GM19467 (cell line): ENCODE measurements around the gene GPX3.

Experiments used
- ATAC-seq: cut with Tn5 transposase; IDR thresholded peaks from one replicate; pipeline ENCODE4 v1.9.1; 2021; ENCODE audit warnings: mild to moderate bottlenecking, moderate library complexity; ENCODE audit not compliant: unreplicated experiment

The GPX3 gene

GRCh38 chr5:151056379-151057325 is 36.3 kb downstream of the GPX3 start:
- ATAC-seq = no peak

GRCh38 chr5:151058301-151058700 is 37.9 kb downstream of the GPX3 start:
- no peak for ATAC-seq

- ATAC-seq = no peak
Observed at GRCh38 chr5:151058891-151059489, 38.6 kb downstream of the GPX3 start.

- ATAC-seq = no peak
Observed at GRCh38 chr5:151060742-151061141, 40.4 kb downstream of the GPX3 start.

GRCh38 chr5:151062405-151063141 is 42.2 kb downstream of the GPX3 start:
- ATAC-seq = no peak

GRCh38 chr5:151063142-151063989 is 43.0 kb downstream of the GPX3 start:
- ATAC-seq = no peak

- ATAC-seq = no peak
Observed at GRCh38 chr5:151064916-151065499, 44.6 kb downstream of the GPX3 start.

- no peak for ATAC-seq
Observed at GRCh38 chr5:151065609-151066008, 45.2 kb downstream of the GPX3 start.

- no peak for ATAC-seq
Observed at GRCh38 chr5:151066920-151067319, 46.5 kb downstream of the GPX3 start.

GRCh38 chr5:151067632-151068432 is 47.4 kb downstream of the GPX3 start:
- ATAC-seq = peak; percentile 4

GRCh38 chr5:151068433-151069197 is 48.2 kb downstream of the GPX3 start:
- peak; percentile 60 for ATAC-seq

- ATAC-seq = no peak
Observed at GRCh38 chr5:151070449-151070848, 50.1 kb downstream of the GPX3 start.

- no peak for ATAC-seq
Observed at GRCh38 chr5:151071021-151071420, 50.6 kb downstream of the GPX3 start.

- no peak for ATAC-seq
Observed at GRCh38 chr5:151071848-151072629, 51.6 kb downstream of the GPX3 start.

GRCh38 chr5:151072630-151073025 is 52.2 kb downstream of the GPX3 start:
- no peak for ATAC-seq

- ATAC-seq = no peak
Observed at GRCh38 chr5:151073280-151073679, 52.9 kb downstream of the GPX3 start.

GRCh38 chr5:151074557-151074956 is 54.2 kb downstream of the GPX3 start:
- ATAC-seq = no peak
